ENCODE results near the gene ABHD3. TPM values are rescaled to one million over a fixed set of nuclear protein-coding genes. Genes with fewer than 3 reads are reported as not detected.

The ABHD3 gene
- total RNA-seq, 2 experiments from 2014 or later: 17.8 to 18.0 TPM

- peaks cover 22% of the 10 kb centered on the region for H3K4me1 Mint-ChIP-seq (ENCODE audit: low read depth)
- ChIA-PET CTCF (interaction anchor here (5.5 kb wide), 1 partner anchor 7 kb away, joined by 144 read pairs; the partner anchor contains the start of gene SNRPD1), POLR2A (no interaction called here)
- TF ChIP-seq CTCF (IDR thresholded peaks at IDR 0.05): no peak
- H3K27me3 Mint-ChIP-seq: no peaks in the 10 kb centered on the region
- no peak for DNase-seq
- intact Hi-C loops (cut with micrococcal nuclease): loop anchor here (10.0 kb wide), 1 partner anchor 60 kb away; no protein-coding TSS in a partner anchor
- H3K36me3 Mint-ChIP-seq (ENCODE audit: low read depth): no peaks in the 10 kb centered on the region
- ATAC-seq: no peak
- no peak overlapping the region for H3K4me3 Mint-ChIP-seq
- no peaks in the 10 kb centered on the region for H3K9me3 Mint-ChIP-seq
- peak overlapping the region; percentile 29 for H3K27ac Mint-ChIP-seq
Observed at GRCh38 chr18:21604671-21605070, 99.9 kb downstream of the ABHD3 start.

GRCh38 chr18:21602299-21602587 is 102.3 kb downstream of the ABHD3 start:
- no peak for TF ChIP-seq CTCF (IDR thresholded peaks at IDR 0.05)
- POLR2A ChIA-PET: interaction anchor here (5.2 kb wide), 1 partner anchor 10 kb away, joined by 89 read pairs; the partner anchor contains the start of gene SNRPD1
- H3K4me1 Mint-ChIP-seq (ENCODE audit: low read depth): peaks cover 32% of the 10 kb centered on the region
- no peak for ATAC-seq
- H3K4me3 Mint-ChIP-seq: no peak overlapping the region
- H3K36me3 Mint-ChIP-seq (ENCODE audit: low read depth): no peaks in the 10 kb centered on the region
- CTCF ChIA-PET: interaction anchor here (5.5 kb wide), 1 partner anchor 9 kb away, joined by 144 read pairs; the partner anchor contains the start of gene SNRPD1
- H3K27ac Mint-ChIP-seq: peak overlapping the region; percentile 49
- no peaks in the 10 kb centered on the region for H3K9me3 Mint-ChIP-seq
- no peak for DNase-seq
- intact Hi-C loops (cut with micrococcal nuclease): loop anchor here (10.0 kb wide), 1 partner anchor 57 kb away; no protein-coding TSS in a partner anchor
- H3K27me3 Mint-ChIP-seq: no peaks in the 10 kb centered on the region

Small RNA genes within 50 kb of the gene (microRNA-seq; reads per million reads assigned to microRNA genes)
- 2.1 reads per million for gene MIR320C1 (ENCODE audit: borderline microRNAs expressed, borderline replicate concordance)

Other genes starting within 250 kb of the ABHD3 start
- gene ESCO1, start 104.1 kb downstream of the ABHD3 start, total RNA-seq: 10 to 100 TPM; 21.8 to 23.1 TPM
- 100 to 1,000 TPM; 148 to 159 TPM for gene SNRPD1, start 92.5 kb downstream of the ABHD3 start, total RNA-seq
- gene MIB1, start 36.0 kb upstream of the ABHD3 start, total RNA-seq: 10 to 100 TPM; 34.6 to 37.4 TPM

Data from activated CD8-positive, alpha-beta T cell treated with anti-CD3 and anti-CD28 coated beads for 36 hours (primary cell).